GM12891 (cell line): ENCODE data around the gene SLC9A5.

Source experiments
- DNase-seq: peaks from one replicate; pipeline ENCODE4 v3.0.0; 2011; ENCODE audit warnings: low spot score; ENCODE audit not compliant: insufficient read length
- FAIRE-seq: peaks from 2 replicates; lab custom pipeline; 2011; peaks lifted over from hg19 to GRCh38; lab: Jason Lieb, UNC
- PAX5 ChIP-seq: IDR thresholded peaks from 2 replicates; pipeline ENCODE4 v1.6.1; 2011; ENCODE audit warnings: low read length, moderate library complexity, mild to moderate bottlenecking; ENCODE audit not compliant: insufficient read depth, severe bottlenecking
- POLR2A ChIP-seq: IDR thresholded peaks from 2 replicates; pipeline ENCODE4 v1.6.1; 2011; ENCODE audit warnings: low read depth, low read length, control low read depth
- POLR2AphosphoS5 ChIP-seq: IDR thresholded peaks from 2 replicates; pipeline ENCODE4 v1.6.1; 2011; ENCODE audit warnings: low read depth, low read length, control low read depth
- POU2F2 ChIP-seq: IDR thresholded peaks from 2 replicates; pipeline ENCODE4 v1.6.1; 2011; ENCODE audit warnings: low read depth, mild to moderate bottlenecking, control low read depth, low read length, moderate library complexity
- SPI1 ChIP-seq: IDR thresholded peaks from 2 replicates; pipeline ENCODE4 v1.6.1; 2011; ENCODE audit warnings: low read depth, low read length, control low read depth
- TAF1 ChIP-seq: IDR thresholded peaks from 2 replicates; pipeline ENCODE4 v1.6.1; 2011; ENCODE audit warnings: low read depth, low read length, control low read depth

The SLC9A5 gene

GRCh38 chr16:67286441-67287235, 37.9 kb downstream of the SLC9A5 start:
- no peak for TF ChIP-seq POU2F2
- DNase-seq, result no peak
- no peak for FAIRE-seq

GRCh38 chr16:67287960-67288359, 39.2 kb downstream of the SLC9A5 start:
- DNase-seq (no peak), FAIRE-seq (no peak)
- TF ChIP-seq POU2F2, result no peak
- no peak for TF ChIP-seq POLR2AphosphoS5
- no peak for TF ChIP-seq TAF1
- TF ChIP-seq PAX5, result no peak
- no peak for TF ChIP-seq SPI1
- no peak for TF ChIP-seq POLR2A

- DNase-seq (no peak), FAIRE-seq (no peak)
- TF ChIP-seq POLR2AphosphoS5 (no peak), PAX5 (no peak), SPI1 (no peak), TAF1 (no peak), POLR2A (no peak), POU2F2 (no peak)
Measured at GRCh38 chr16:67291461-67291860, 42.7 kb downstream of the SLC9A5 start.

- DNase-seq (no peak), FAIRE-seq (no peak)
- TF ChIP-seq SPI1, result no peak
Measured at GRCh38 chr16:67294171-67294757, 45.5 kb downstream of the SLC9A5 start.

- DNase-seq, result no peak
- TF ChIP-seq POLR2AphosphoS5, result no peak
- TF ChIP-seq SPI1, result no peak
- TF ChIP-seq POLR2A, result no peak
- no peak for TF ChIP-seq POU2F2
- TF ChIP-seq TAF1, result no peak
- TF ChIP-seq PAX5, result no peak
- no peak for FAIRE-seq
Measured at GRCh38 chr16:67294938-67295361, 46.2 kb downstream of the SLC9A5 start.

- FAIRE-seq (no peak), DNase-seq (no peak)
- TF ChIP-seq POU2F2, result no peak
- no peak for TF ChIP-seq POLR2AphosphoS5
- no peak for TF ChIP-seq TAF1
- no peak for TF ChIP-seq SPI1
- no peak for TF ChIP-seq POLR2A
- TF ChIP-seq PAX5, result no peak
Measured at GRCh38 chr16:67296420-67296819, 47.6 kb downstream of the SLC9A5 start.

GRCh38 chr16:67298277-67298676, 49.5 kb downstream of the SLC9A5 start:
- TF ChIP-seq TAF1, result no peak
- no peak for TF ChIP-seq SPI1
- TF ChIP-seq POLR2A, result no peak
- no peak for TF ChIP-seq POU2F2
- no peak for TF ChIP-seq PAX5
- TF ChIP-seq POLR2AphosphoS5, result no peak
- DNase-seq, result no peak
- no peak for FAIRE-seq

- TF ChIP-seq SPI1 (no peak), POU2F2 (no peak), POLR2AphosphoS5 (no peak), TAF1 (no peak), PAX5 (no peak), POLR2A (no peak)
- no peak for DNase-seq
- no peak for FAIRE-seq
Measured at GRCh38 chr16:67299269-67299668, 50.5 kb downstream of the SLC9A5 start.

GRCh38 chr16:67301080-67301782, 52.5 kb downstream of the SLC9A5 start:
- DNase-seq (no peak), FAIRE-seq (no peak)
- TF ChIP-seq POLR2AphosphoS5, result no peak
- TF ChIP-seq POLR2A, result no peak
- no peak for TF ChIP-seq TAF1
- TF ChIP-seq SPI1, result no peak
- TF ChIP-seq POU2F2, result no peak
- no peak for TF ChIP-seq PAX5

- TF ChIP-seq TAF1 (no peak), POLR2AphosphoS5 (no peak), POLR2A (no peak), SPI1 (no peak), PAX5 (no peak), POU2F2 (no peak)
- FAIRE-seq (no peak), DNase-seq (no peak)
Measured at GRCh38 chr16:67302076-67302475, 53.3 kb downstream of the SLC9A5 start.
